MM.1S (cell line): Measurements from ENCODE around the gene PDCD5.

Source experiments
- EZH2 ChIP-seq: fragments of 300-600 bp; sonication (generic); optimal IDR thresholded peaks from 2 replicates; pipeline ENCODE3; 2017; ENCODE audit warnings: low read depth, mild to moderate bottlenecking, antibody characterized with exemption, low read length, mixed read lengths
- EZH2phosphoT487 ChIP-seq: fragments of 300-600 bp; sonication (generic); IDR thresholded peaks from 2 replicates; pipeline ENCODE4 v1.6.1; 2018; ENCODE audit warnings: antibody characterized with exemption, low read length
- TF ChIP-seq, protein P1 (sequence below): fragments of 300-600 bp; sonication (generic); IDR thresholded peaks from 2 replicates; pipeline ENCODE4 v1.5.1; 2016; ENCODE audit warnings: antibody characterized with exemption, low read length, mixed read lengths

DNA sequence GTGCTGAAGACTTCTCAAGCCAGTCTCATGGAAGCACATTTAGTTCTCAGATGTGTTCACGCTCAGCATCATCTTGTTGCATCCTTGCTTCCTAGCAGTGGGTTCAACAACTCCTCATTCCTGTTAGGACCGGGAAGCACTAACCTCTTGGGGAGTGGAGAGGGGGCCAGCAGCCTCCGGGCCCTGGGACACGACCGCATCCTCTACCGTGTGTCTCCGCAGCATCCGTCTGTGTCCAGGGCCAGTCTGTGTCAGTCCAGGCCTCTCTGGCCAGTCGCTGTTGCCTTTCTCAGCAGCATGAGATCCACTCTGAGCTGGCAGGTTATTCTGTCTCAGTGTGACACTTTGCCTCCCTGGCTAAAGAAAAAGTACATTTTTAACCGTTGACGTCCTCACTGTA lies 17.0 kb downstream of the PDCD5 start:
- TF ChIP-seq, protein P1, sequence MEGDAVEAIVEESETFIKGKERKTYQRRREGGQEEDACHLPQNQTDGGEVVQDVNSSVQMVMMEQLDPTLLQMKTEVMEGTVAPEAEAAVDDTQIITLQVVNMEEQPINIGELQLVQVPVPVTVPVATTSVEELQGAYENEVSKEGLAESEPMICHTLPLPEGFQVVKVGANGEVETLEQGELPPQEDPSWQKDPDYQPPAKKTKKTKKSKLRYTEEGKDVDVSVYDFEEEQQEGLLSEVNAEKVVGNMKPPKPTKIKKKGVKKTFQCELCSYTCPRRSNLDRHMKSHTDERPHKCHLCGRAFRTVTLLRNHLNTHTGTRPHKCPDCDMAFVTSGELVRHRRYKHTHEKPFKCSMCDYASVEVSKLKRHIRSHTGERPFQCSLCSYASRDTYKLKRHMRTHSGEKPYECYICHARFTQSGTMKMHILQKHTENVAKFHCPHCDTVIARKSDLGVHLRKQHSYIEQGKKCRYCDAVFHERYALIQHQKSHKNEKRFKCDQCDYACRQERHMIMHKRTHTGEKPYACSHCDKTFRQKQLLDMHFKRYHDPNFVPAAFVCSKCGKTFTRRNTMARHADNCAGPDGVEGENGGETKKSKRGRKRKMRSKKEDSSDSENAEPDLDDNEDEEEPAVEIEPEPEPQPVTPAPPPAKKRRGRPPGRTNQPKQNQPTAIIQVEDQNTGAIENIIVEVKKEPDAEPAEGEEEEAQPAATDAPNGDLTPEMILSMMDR, result no peak
- TF ChIP-seq EZH2phosphoT487 (no peak), EZH2 (no peak)
